HG03432 (cell line): Measurements from ENCODE around the gene SEC31A.

ENCODE experiments used
- ATAC-seq: cut with Tn5 transposase; IDR thresholded peaks from one replicate; pipeline ENCODE4 v1.9.1; 2021; ENCODE audit warnings: mild to moderate bottlenecking, moderate library complexity; ENCODE audit not compliant: unreplicated experiment

Gene SEC31A

GRCh38 chr4:82798168-82799005 is 92.6 kb downstream of the SEC31A start, which contains the start of gene SCD5:
Gene SCD5 (minus strand): TSS chr4:82798796. CDS start chr4:82798537, 259 bp downstream.
- peak; percentile 94 for ATAC-seq

DNA sequence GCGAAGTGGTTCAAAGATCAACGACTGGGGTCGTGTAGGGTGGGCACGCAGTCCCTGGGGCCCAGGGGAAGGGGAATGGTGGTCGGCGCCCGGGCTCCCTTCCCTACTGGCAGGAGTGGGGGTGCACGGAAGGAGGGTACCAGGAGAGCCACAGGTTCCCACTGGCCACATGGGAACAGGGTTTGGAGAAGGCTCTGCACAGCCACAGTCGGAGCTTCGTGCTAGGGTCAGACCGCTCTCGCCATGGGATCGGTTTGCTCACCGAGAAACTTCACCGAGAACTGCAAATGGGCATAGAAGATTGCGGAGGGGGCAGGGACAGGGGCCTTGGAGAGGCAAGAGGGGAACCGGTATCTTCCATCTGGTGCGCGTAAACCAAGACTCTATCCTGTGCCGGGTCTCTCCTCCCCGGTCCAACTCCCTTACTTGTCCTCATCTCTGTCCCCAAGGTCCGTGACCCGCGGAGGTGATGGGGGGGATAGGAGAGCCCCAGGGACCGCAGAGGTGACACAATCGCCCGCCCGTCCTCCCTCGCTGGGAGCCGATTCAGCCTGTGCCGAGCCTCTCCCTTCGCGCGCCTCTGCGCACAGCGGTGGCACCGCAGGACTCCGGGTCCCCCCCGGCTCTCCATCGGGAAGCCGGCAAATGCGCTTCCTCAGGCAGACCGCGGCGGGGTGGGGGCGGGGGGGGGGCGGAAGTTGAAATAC is 93.4 kb downstream of the SEC31A start:
- no peak for ATAC-seq

GRCh38 chr4:82797040-82797404 is 93.9 kb downstream of the SEC31A start:
- ATAC-seq, result no peak

GRCh38 chr4:82792912-82793649 is 97.9 kb downstream of the SEC31A start:
- no peak for ATAC-seq

DNA sequence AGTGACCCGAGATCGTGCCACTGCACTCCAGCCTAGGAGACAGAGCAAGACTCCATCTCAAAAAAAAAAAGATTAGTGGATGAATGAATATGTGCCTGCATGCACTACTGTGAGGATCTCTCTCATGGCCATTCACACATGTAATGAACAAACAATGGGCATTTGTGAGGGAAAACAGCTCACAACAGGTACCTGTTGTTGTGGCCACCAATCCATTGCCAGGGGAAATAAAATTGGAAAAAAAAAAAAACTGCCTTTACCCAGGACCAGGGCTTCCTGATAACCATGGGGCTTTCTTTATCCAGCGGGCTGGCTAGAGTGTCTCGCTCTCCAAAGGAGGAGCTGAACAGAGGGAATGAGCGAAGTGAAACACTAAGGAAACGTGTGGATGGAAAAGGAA is 99.8 kb downstream of the SEC31A start:
- ATAC-seq, result no peak

GRCh38 chr4:82790060-82790660 is 100.8 kb downstream of the SEC31A start:
- no peak for ATAC-seq

GRCh38 chr4:82789025-82789776 is 101.8 kb downstream of the SEC31A start:
- ATAC-seq, result no peak

DNA sequence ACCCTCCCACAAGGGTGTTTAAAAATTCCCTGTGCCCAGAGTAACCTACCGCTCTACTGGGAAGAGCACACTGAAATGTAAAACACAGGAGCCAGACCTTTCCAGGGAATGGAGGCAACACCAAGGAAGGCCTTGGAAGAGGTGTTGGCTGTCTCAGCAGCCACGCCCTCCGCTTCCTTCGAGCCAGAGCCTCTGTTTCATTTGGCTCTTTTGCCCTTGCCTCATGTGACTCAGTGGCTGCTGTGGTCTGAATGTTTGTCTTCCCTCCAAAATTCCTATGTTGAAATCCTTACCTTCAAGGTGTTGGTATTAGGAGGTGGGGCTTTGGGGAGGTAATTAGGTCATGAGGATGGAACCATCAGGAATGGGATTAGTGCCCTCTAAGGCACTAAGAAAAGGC is 103.6 kb downstream of the SEC31A start:
- no peak for ATAC-seq

DNA sequence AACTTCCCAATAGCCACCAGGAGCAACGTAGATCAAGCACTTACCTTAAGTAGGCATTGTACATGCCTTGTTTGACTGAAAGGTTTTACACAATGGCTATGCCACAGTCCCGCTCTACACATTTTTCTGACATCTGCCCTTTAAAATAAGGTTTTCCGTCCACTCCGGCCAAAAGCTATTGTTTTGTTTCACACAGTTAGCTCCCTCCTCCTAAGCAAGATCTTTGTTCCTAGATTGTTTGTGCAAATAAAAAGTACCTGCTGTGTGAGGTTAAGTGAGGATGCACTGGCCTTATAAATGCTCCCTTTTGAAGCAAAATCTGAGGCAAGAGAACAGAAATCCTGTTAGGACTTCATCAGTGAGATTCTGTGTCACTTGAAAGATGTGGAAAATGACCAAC is 104.1 kb downstream of the SEC31A start:
- ATAC-seq, result no peak

- no peak for ATAC-seq
Measured at GRCh38 chr4:82785611-82786400, 105.1 kb downstream of the SEC31A start.

- no peak for ATAC-seq
Measured at GRCh38 chr4:82784681-82785610, 106.0 kb downstream of the SEC31A start.

GRCh38 chr4:82782626-82783345 is 108.2 kb downstream of the SEC31A start:
- no peak for ATAC-seq

- ATAC-seq, result peak; percentile 88
Measured at GRCh38 chr4:82780752-82781231, 110.2 kb downstream of the SEC31A start.

DNA sequence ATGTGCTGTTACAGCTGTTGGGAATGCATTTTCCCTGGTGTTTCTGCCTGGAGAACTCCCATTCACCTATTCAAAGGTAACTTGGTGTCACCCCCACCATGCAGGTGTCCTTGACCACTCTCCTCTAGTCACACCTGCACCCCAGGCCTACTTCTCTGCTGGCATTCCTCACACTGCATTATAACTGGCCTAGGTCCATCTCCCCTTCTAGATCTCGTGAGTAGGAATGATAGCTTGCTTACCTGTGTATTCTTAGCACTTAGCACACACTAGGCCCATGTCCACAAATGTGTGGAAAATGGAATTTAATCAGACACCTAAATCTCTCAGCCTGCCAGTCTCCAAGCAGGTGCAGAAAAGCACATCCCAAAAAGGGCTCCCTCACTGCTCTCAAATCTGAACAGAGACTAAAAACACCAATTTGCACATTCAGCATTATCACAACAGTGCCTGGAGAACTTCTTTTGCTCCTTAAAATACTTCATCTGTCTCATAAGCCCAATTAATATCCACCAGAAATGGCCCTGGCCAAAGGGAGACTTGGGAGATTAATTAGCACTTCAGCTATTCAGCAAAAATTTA is 110.7 kb downstream of the SEC31A start:
- ATAC-seq, result no peak

DNA sequence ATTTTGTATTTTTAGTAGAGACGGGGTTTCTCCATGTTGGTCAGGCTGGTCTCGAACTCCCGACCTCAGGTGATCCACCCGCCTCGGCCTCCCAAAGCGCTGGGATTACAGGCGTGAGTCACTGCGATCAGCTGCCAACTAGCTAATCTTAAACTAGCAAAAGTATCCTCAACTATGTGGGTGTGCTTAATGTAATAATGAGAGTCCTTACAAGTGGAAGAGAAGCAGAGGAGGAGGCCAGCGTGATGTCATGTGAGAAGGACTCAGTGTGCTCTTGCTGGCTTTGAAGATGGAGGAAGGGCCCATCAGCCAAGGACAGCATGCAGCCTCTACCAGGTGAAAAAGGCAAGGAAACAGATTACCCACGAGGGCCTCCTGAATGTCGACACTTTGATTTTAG is 111.9 kb downstream of the SEC31A start:
- ATAC-seq, result no peak

- ATAC-seq, result no peak
Measured at GRCh38 chr4:82777857-82778525, 113.0 kb downstream of the SEC31A start.
